Peyer's patch (tissue), 4 donors: ENCODE data around the gene GSG1. TPM values are rescaled to one million over a fixed set of nuclear protein-coding genes. Genes with fewer than 3 reads are reported as not detected.
A peak's percentile ranks its signal among the peaks of the same experiment; 100 is the strongest.
"Not testable (repeated sequence)": the region's sequence is repeated elsewhere in the genome, so short reads cannot be mapped to it uniquely, and the experiment has no call there.

Experiments used
- DNase-seq, 3 donors: peaks; one replicate each; pipeline ENCODE4 v3.0.0-alpha.2; 2017 to 2019
- H3K27ac ChIP-seq, 4 donors: fragments of 200-600 bp; sonication (generic); one replicate each; pipeline ENCODE4 v1.5.1; 2016 to 2019
- H3K27me3 ChIP-seq, 2 donors: fragments of 200-600 bp; sonication (generic); one replicate each; pipeline ENCODE4 v1.5.1; 2019
- H3K36me3 ChIP-seq, 3 donors: fragments of 200-600 bp; sonication (generic); one replicate each; pipeline ENCODE4 v1.5.1; 2016 to 2019
- H3K4me1 ChIP-seq, 4 donors: fragments of 200-600 bp; sonication (generic); one replicate each; pipeline ENCODE4 v1.5.1; 2016 to 2019
- H3K4me3 ChIP-seq, 4 donors: fragments of 200-600 bp; sonication (generic); 1 replicate in 3 of 4; 2 replicates in 1 of 4; pipeline ENCODE4 v1.5.1; 2016 to 2019; ENCODE audit warnings: mild to moderate bottlenecking in 1 of 4
- H3K9me3 ChIP-seq, 4 donors: fragments of 200-600 bp; sonication (generic); one replicate each; pipeline ENCODE4 v1.5.1; 2016 to 2019; ENCODE audit warnings: mild to moderate bottlenecking in 1 of 4
- POLR2A ChIP-seq, 2 donors: fragments of 450-650 bp; IDR thresholded peaks; one replicate each; pipeline ENCODE4 v1.5.1; 2017; ENCODE audit warnings: antibody characterized with exemption in 2 of 2, mild to moderate bottlenecking in 2 of 2, moderate library complexity in 2 of 2
- total RNA-seq, 4 donors: library from RNA; depleted of rRNA; stranded (reverse); fragments of >200 nt; gene quantifications; one replicate each; pipeline ENCODE4 v1.1.0, GENCODE V29; 2016
- TF ChIP-seq, protein P1 (sequence below), 6 experiments: fragments of 450-650 bp in 4 of 6; fragments of 200-600 bp in 2 of 6; sonication (generic) in 1 of 6; IDR thresholded peaks; one replicate each; pipeline ENCODE4 v1.5.1; 2017 to 2019; ENCODE audit warnings: antibody characterized with exemption in 6 of 6, mild to moderate bottlenecking in 3 of 6, moderate library complexity in 1 of 6

Gene GSG1
- total RNA-seq, 4 donors from 2014 or later, result 1.1 TPM; not detected in 3

DNA sequence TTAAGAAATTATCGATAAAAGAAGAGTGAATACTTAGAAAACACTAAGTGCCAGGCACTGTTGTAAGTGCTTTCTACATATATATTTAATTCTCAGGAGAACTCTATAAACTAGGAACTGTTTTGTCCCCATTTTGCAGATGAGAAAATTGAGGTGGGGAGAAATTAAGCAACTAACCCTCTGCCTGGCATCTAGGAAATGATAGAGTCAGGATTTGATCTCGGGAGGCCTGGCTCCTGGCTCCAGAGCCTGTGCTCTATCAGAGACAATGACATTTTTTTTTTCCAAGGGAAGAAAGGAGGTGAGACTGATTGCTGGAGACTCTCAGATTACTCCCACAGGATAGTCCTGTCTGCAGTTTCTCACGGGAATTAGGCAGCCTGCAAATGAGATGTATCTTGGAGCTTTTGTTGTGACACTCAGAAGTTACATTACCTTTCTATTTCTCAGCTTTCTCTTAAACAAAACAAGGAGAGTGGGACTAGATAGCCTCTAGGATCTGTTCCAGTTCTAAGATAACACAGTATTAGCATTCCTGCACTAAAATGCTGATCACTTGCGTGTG, 60.7 kb downstream of the GSG1 start:
- H3K9me3 ChIP-seq, result no peaks in the 10 kb centered on the region
- no peak overlapping the region for H3K4me3 ChIP-seq
- no peaks in the 10 kb centered on the region for H3K36me3 ChIP-seq
- H3K27ac ChIP-seq, result no peak overlapping the region
- H3K27me3 ChIP-seq, result no peaks in the 10 kb centered on the region
- no peak for DNase-seq
- TF ChIP-seq POLR2A (IDR thresholded peaks at IDR 0.05), result no peak
- TF ChIP-seq, protein P1, sequence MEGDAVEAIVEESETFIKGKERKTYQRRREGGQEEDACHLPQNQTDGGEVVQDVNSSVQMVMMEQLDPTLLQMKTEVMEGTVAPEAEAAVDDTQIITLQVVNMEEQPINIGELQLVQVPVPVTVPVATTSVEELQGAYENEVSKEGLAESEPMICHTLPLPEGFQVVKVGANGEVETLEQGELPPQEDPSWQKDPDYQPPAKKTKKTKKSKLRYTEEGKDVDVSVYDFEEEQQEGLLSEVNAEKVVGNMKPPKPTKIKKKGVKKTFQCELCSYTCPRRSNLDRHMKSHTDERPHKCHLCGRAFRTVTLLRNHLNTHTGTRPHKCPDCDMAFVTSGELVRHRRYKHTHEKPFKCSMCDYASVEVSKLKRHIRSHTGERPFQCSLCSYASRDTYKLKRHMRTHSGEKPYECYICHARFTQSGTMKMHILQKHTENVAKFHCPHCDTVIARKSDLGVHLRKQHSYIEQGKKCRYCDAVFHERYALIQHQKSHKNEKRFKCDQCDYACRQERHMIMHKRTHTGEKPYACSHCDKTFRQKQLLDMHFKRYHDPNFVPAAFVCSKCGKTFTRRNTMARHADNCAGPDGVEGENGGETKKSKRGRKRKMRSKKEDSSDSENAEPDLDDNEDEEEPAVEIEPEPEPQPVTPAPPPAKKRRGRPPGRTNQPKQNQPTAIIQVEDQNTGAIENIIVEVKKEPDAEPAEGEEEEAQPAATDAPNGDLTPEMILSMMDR (IDR thresholded peaks at IDR 0.05), result no peak
- peaks cover 0 to 14% (median 0%) of the 10 kb centered on the region in 4 donors for H3K4me1 ChIP-seq

GRCh38 chr12:13041224-13041623, 62.2 kb downstream of the GSG1 start:
- no peaks in the 10 kb centered on the region for H3K27me3 ChIP-seq
- no peak overlapping the region for H3K4me3 ChIP-seq
- H3K9me3 ChIP-seq, result no peaks in the 10 kb centered on the region
- TF ChIP-seq POLR2A (IDR thresholded peaks at IDR 0.05), result no peak
- TF ChIP-seq, protein P1 (IDR thresholded peaks at IDR 0.05), result no peak
- H3K36me3 ChIP-seq, result no peaks in the 10 kb centered on the region
- DNase-seq, result no peak
- H3K27ac ChIP-seq, result no peak overlapping the region
- peaks cover 0 to 14% (median 0%) of the 10 kb centered on the region in 4 donors for H3K4me1 ChIP-seq

GRCh38 chr12:13039328-13039956, 64.0 kb downstream of the GSG1 start:
- Histone ChIP-seq H3K27me3 (no peaks in the 10 kb centered on the region), H3K27ac (peak overlapping the region in 1 of 4 donors; percentile 7), H3K9me3 (no peaks in the 10 kb centered on the region), H3K4me1 (peaks cover 0 to 14% (median 0%) of the 10 kb centered on the region in 4 donors), H3K4me3 (no peak overlapping the region), H3K36me3 (no peaks in the 10 kb centered on the region)
- DNase-seq, result peak in 1 of 3 donors; percentile 49
- no peak for TF ChIP-seq POLR2A (IDR thresholded peaks at IDR 0.05)
- TF ChIP-seq, protein P1 (IDR thresholded peaks at IDR 0.05), result no peak

DNA sequence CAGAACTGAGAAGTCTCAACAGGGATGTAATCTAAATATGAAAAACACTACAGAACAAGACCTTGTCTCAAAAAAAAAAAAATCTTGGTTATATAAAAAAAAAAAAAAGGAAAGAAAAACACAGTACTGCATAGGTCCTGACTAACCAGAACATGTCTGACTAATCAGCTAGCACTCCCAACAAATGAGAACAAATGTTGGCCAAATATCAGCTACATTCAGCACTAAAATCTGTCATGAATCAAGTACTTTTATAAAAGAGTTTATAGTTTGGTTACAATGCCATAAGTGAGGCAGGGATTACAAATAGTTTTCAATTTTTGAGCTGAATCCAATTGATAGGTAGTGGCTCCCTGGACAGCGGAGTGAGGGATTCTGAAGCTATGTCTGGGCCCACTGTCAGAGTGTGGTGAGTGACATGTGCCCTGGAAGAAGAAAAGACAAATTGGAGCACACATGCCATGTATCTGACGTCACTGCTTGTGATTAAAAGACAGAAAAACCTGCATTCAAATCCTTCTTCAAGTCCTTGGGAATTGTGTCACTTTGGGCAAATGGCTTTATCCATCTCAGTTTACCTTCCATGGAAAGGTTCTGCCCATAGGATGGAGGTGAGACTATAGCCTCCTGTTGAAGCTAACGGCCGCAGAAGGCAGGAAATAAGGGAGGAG, 64.8 kb downstream of the GSG1 start:
- H3K36me3 ChIP-seq, result no peaks in the 10 kb centered on the region
- H3K4me1 ChIP-seq, result peaks cover 0 to 14% (median 0%) of the 10 kb centered on the region in 4 donors
- H3K27ac ChIP-seq, result no peak overlapping the region
- no peaks in the 10 kb centered on the region for H3K9me3 ChIP-seq
- no peak for DNase-seq
- TF ChIP-seq, protein P1 (IDR thresholded peaks at IDR 0.05), result no peak
- no peak for TF ChIP-seq POLR2A (IDR thresholded peaks at IDR 0.05)
- H3K27me3 ChIP-seq, result no peaks in the 10 kb centered on the region
- no peak overlapping the region for H3K4me3 ChIP-seq

DNA sequence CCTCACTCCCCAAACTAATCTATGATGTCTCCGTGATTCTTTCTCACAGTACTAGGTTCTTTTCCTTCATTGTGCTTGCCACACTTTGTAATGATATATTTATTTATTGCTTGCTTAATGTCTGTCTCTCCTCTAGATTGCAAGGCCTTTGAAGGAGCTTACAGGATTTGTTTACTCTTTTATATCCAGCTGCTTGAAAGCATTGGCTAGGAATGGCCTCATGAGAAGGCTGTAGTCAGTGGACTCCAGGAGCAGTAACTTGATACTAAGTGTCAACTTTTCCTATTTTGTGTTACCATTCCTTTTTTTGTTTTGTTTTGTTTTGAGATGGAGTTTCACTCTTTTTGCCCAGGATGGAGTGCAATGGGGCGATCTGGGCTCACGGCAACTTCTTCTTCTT, 66.6 kb downstream of the GSG1 start:
- Histone ChIP-seq H3K9me3 (no peaks in the 10 kb centered on the region), H3K27me3 (no peaks in the 10 kb centered on the region), H3K27ac (no peak overlapping the region), H3K36me3 (no peaks in the 10 kb centered on the region), H3K4me1 (peaks cover 0 to 14% (median 0%) of the 10 kb centered on the region in 4 donors), H3K4me3 (no peak overlapping the region)
- TF ChIP-seq, protein P1 (IDR thresholded peaks at IDR 0.05), result no peak
- no peak for TF ChIP-seq POLR2A (IDR thresholded peaks at IDR 0.05)
- no peak for DNase-seq

GRCh38 chr12:13035335-13035734, 68.1 kb downstream of the GSG1 start:
- not testable (repeated sequence) for DNase-seq, H3K36me3 ChIP-seq, H3K4me3 ChIP-seq, H3K27me3 ChIP-seq, H3K9me3 ChIP-seq, H3K27ac ChIP-seq
- peaks cover 0 to 13% (median 0%) of the 10 kb centered on the region in 4 donors for H3K4me1 ChIP-seq
